ENCODE measurements around the gene FAM98A.

DNA sequence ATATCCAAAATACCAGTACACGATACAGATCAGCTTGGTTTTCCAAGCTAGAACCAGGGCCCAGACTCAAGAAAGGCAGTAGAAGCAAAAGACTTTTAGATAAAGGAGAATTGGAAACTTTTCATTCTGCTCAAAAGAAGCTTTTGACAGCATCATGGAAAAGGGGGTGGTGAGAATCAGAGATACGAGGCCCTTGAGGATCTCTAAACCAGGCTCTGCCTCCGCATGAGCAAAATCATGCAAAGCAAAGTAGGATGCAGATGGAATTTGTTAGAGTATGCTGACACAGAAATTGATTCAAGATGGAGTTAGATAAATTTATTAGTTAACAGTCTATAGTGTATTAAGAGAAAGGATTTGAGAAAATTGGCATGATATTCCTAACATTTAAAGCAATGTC is 39.8 kb downstream of the FAM98A start:
- TF ChIP-seq, protein P1, sequence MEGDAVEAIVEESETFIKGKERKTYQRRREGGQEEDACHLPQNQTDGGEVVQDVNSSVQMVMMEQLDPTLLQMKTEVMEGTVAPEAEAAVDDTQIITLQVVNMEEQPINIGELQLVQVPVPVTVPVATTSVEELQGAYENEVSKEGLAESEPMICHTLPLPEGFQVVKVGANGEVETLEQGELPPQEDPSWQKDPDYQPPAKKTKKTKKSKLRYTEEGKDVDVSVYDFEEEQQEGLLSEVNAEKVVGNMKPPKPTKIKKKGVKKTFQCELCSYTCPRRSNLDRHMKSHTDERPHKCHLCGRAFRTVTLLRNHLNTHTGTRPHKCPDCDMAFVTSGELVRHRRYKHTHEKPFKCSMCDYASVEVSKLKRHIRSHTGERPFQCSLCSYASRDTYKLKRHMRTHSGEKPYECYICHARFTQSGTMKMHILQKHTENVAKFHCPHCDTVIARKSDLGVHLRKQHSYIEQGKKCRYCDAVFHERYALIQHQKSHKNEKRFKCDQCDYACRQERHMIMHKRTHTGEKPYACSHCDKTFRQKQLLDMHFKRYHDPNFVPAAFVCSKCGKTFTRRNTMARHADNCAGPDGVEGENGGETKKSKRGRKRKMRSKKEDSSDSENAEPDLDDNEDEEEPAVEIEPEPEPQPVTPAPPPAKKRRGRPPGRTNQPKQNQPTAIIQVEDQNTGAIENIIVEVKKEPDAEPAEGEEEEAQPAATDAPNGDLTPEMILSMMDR (IDR thresholded peaks at IDR 0.05; ENCODE audit: insufficient read depth, low read length, poor library complexity, severe bottlenecking), result no peak
- no peak for TF ChIP-seq EZH2phosphoT487 (conservative IDR thresholded peaks at IDR 0.05; ENCODE audit: low read length)

Data from SU-DHL-6 (cell line).